Measurements from ENCODE around the gene ANKRD63.
A peak's percentile ranks its signal among the peaks of the same experiment; 100 is the strongest.

ANKRD63 gene

GRCh38 chr15:40295877-40296560, 13.2 kb upstream of the ANKRD63 start:
- no peak for DNase-seq (ENCODE audit: low read depth in 2 of 2)

- DNase-seq (ENCODE audit: low read depth in 2 of 2): no peak
Observed at GRCh38 chr15:40295297-40295696, 12.4 kb upstream of the ANKRD63 start.

GRCh38 chr15:40293905-40294895, 11.3 kb upstream of the ANKRD63 start:
- DNase-seq (ENCODE audit: low read depth in 2 of 2): no peak

GRCh38 chr15:40293006-40293405, 10.1 kb upstream of the ANKRD63 start:
- no peak for DNase-seq (ENCODE audit: low read depth in 2 of 2)

GRCh38 chr15:40292246-40292645, 9.4 kb upstream of the ANKRD63 start:
- no peak for DNase-seq (ENCODE audit: low read depth in 2 of 2)

GRCh38 chr15:40290918-40291574, 8.2 kb upstream of the ANKRD63 start:
- DNase-seq (ENCODE audit: low read depth in 2 of 2): no peak

- no peak for DNase-seq (ENCODE audit: low read depth in 2 of 2)
Observed at GRCh38 chr15:40290545-40290917, 7.7 kb upstream of the ANKRD63 start.

GRCh38 chr15:40289140-40289775, 6.4 kb upstream of the ANKRD63 start:
- no peak for DNase-seq (ENCODE audit: low read depth in 2 of 2)

- DNase-seq (ENCODE audit: low read depth in 2 of 2): no peak
Observed at GRCh38 chr15:40287968-40288367, 5.1 kb upstream of the ANKRD63 start.

GRCh38 chr15:40287505-40287904, 4.6 kb upstream of the ANKRD63 start:
- DNase-seq (ENCODE audit: low read depth in 2 of 2): no peak

- DNase-seq (ENCODE audit: low read depth in 2 of 2): no peak
Observed at GRCh38 chr15:40286794-40287193, 3.9 kb upstream of the ANKRD63 start.

- no peak for DNase-seq (ENCODE audit: low read depth in 2 of 2)
Observed at GRCh38 chr15:40286061-40286532, 3.2 kb upstream of the ANKRD63 start.

GRCh38 chr15:40285554-40286011, 2.7 kb upstream of the ANKRD63 start:
- DNase-seq (ENCODE audit: low read depth in 2 of 2): no peak

- no peak for DNase-seq (ENCODE audit: low read depth in 2 of 2)
Observed at GRCh38 chr15:40285151-40285550, 2.3 kb upstream of the ANKRD63 start.

GRCh38 chr15:40283615-40284300, 894 bp upstream of the ANKRD63 start:
- DNase-seq (ENCODE audit: low read depth in 2 of 2): no peak

- DNase-seq (ENCODE audit: low read depth in 2 of 2): peak in 1 of 2 donors; percentile 31
Observed at GRCh38 chr15:40282147-40282868, 556 bp downstream of the ANKRD63 start.

GRCh38 chr15:40281801-40282146, 1.1 kb downstream of the ANKRD63 start:
- no peak for DNase-seq (ENCODE audit: low read depth in 2 of 2)

- no peak for DNase-seq (ENCODE audit: low read depth in 2 of 2)
Observed at GRCh38 chr15:40281057-40281800, 1.6 kb downstream of the ANKRD63 start.

GRCh38 chr15:40280260-40281056, 2.4 kb downstream of the ANKRD63 start:
- no peak for DNase-seq (ENCODE audit: low read depth in 2 of 2)

Data from stimulated activated CD4-positive, alpha-beta T cell treated with anti-CD3 and anti-CD28 coated beads, Interleukin-15, amount 100 ng/mL, for 48 hours (primary cell).